Heart left ventricle (tissue), 13 donors: ENCODE results near the gene CCBE1.

ENCODE experiments used
- POLR2A ChIP-seq, 2 donors: fragments of 450-650 bp; IDR thresholded peaks; one replicate each; pipeline ENCODE4 v1.6.1; 2017; ENCODE audit warnings: antibody characterized with exemption in 2 of 2, mild to moderate bottlenecking in 2 of 2, moderate library complexity in 2 of 2
- TF ChIP-seq, protein P1 (sequence below), 12 donors: fragments of 200-600 bp; sonication (generic) in 4 of 12; IDR thresholded peaks; one replicate each; pipeline versions ENCODE4 v1.5.0 to v1.8.0; 2018 to 2022; ENCODE audit warnings: antibody characterized with exemption in 12 of 12, mild to moderate bottlenecking in 5 of 12
- donor health status: ischemic (EF 13 %, LVEDD 7.1; RV severe dilation, severe dysfunction).
- donor health status: DM: no; HTN: yes; CAD: no.
- donor health status: DM: no; HTN: no; CAD: no.
- donor health status: ischemic (EF 25% LVEDD 6.9; RV normal size, moderate dysfunction).
- donor health status: ischemic (EF 25% LVEDD 5.7; RV mildly dilated, moderate dysfunction).
- donor health status: ischemic (EF 35%, LVEDD 5.7; RV mildly dilated, moderate dysfunction).
- donor health status: nonischemic (EF 11% LVEDD 7.7; RV severe dilation, severe dysfunction).
- donor health status: DM: yes; HTN: yes; CAD: no.
- donor health status: PGD.
- donor health status: ischemic (EF 29% LVEDD 5.4; RV normal size, mild dysfunction).
- donor health status: nonischemic (EF 23%, LVEDD 6.1; RV moderate dilation, normal function).

GRCh38 chr18:59681051-59681450 lies 16.2 kb downstream of the CCBE1 start:
- TF ChIP-seq, protein P1, sequence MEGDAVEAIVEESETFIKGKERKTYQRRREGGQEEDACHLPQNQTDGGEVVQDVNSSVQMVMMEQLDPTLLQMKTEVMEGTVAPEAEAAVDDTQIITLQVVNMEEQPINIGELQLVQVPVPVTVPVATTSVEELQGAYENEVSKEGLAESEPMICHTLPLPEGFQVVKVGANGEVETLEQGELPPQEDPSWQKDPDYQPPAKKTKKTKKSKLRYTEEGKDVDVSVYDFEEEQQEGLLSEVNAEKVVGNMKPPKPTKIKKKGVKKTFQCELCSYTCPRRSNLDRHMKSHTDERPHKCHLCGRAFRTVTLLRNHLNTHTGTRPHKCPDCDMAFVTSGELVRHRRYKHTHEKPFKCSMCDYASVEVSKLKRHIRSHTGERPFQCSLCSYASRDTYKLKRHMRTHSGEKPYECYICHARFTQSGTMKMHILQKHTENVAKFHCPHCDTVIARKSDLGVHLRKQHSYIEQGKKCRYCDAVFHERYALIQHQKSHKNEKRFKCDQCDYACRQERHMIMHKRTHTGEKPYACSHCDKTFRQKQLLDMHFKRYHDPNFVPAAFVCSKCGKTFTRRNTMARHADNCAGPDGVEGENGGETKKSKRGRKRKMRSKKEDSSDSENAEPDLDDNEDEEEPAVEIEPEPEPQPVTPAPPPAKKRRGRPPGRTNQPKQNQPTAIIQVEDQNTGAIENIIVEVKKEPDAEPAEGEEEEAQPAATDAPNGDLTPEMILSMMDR (IDR thresholded peaks at IDR 0.05) = no peak
- TF ChIP-seq POLR2A (IDR thresholded peaks at IDR 0.05) = no peak
